Keratinocyte (primary cell): ENCODE data around the gene PTPRD. TPM values are rescaled to one million over a fixed set of nuclear protein-coding genes. Genes with fewer than 3 reads are reported as not detected.

Experiments
- DNase-seq: peaks from one replicate; pipeline ENCODE4 v3.0.0-alpha.2; 2011; ENCODE audit warnings: low read depth, missing footprints, low spot score
- FAIRE-seq: peaks from 2 replicates; lab custom pipeline; 2011; peaks lifted over from hg19 to GRCh38; lab: Jason Lieb, UNC
- H2AFZ ChIP-seq: 2 replicates; pipeline ENCODE4 v1.6.0; 2012; ENCODE audit warnings: low read length, control low read depth, inconsistent platforms; ENCODE audit not compliant: control insufficient read depth
- H3K27ac ChIP-seq: 2 replicates; pipeline ENCODE4 v1.5.1; 2011; ENCODE audit warnings: low read length; ENCODE audit not compliant: control insufficient read depth, insufficient read depth
- H3K27me3 ChIP-seq: 3 replicates; pipeline ENCODE4 v1.6.0; 2011; ENCODE audit warnings: low read length; ENCODE audit not compliant: control insufficient read depth, insufficient read depth; ENCODE audit errors: extremely low read depth
- H3K36me3 ChIP-seq, 2 experiments: 2 replicates in 1 of 2; 3 replicates in 1 of 2; pipeline ENCODE4 v1.5.1; 2011; ENCODE audit warnings: low read length in 2 of 2, mild to moderate bottlenecking in 1 of 2; ENCODE audit not compliant: control insufficient read depth in 2 of 2, insufficient read depth in 2 of 2; ENCODE audit errors: extremely low read depth in 1 of 2
- H3K4me1 ChIP-seq: 3 replicates; pipeline ENCODE4 v1.5.1; 2011; ENCODE audit warnings: low read length; ENCODE audit not compliant: control insufficient read depth, insufficient read depth; ENCODE audit errors: extremely low read depth
- H3K4me2 ChIP-seq: 3 replicates; pipeline ENCODE4 v1.6.0; 2011; ENCODE audit warnings: low read depth, low read length; ENCODE audit not compliant: control insufficient read depth, insufficient read depth; ENCODE audit errors: extremely low read depth
- H3K4me3 ChIP-seq, 3 experiments: fragments of 200-600 bp in 1 of 3; sonication (generic) in 1 of 3; 2 replicates in 2 of 3; 3 replicates in 1 of 3; pipeline ENCODE4 v1.5.1; 2011 to 2016; ENCODE audit warnings: low read length in 3 of 3, mild to moderate bottlenecking in 3 of 3, control low read depth in 2 of 3, inconsistent platforms in 1 of 3, low read depth in 1 of 3, mixed read lengths in 1 of 3, mixed run types in 1 of 3, moderate library complexity in 1 of 3; ENCODE audit not compliant: control insufficient read depth in 2 of 3, insufficient read depth in 2 of 3; ENCODE audit errors: extremely low read depth in 1 of 3
- H3K79me2 ChIP-seq: 2 replicates; pipeline ENCODE4 v1.6.0; 2012; ENCODE audit warnings: low read length; ENCODE audit not compliant: control insufficient read depth, insufficient read depth
- H3K9ac ChIP-seq: 3 replicates; pipeline ENCODE4 v1.6.0; 2011; ENCODE audit warnings: low read length; ENCODE audit not compliant: control insufficient read depth, insufficient read depth; ENCODE audit errors: extremely low read depth
- H3K9me1 ChIP-seq: 3 replicates; pipeline ENCODE4 v1.6.0; 2011; ENCODE audit warnings: low read length; ENCODE audit not compliant: control insufficient read depth, insufficient read depth; ENCODE audit errors: extremely low read depth
- H3K9me3 ChIP-seq: 2 replicates; pipeline ENCODE4 v1.5.1; 2012; ENCODE audit warnings: low read depth, low read length; ENCODE audit not compliant: control insufficient read depth
- H4K20me1 ChIP-seq: 3 replicates; pipeline ENCODE4 v1.6.0; 2011; ENCODE audit warnings: low read length; ENCODE audit not compliant: control insufficient read depth, insufficient read depth; ENCODE audit errors: extremely low read depth
- CTCF ChIP-seq, 3 experiments: IDR thresholded peaks in 1 of 3; conservative IDR thresholded peaks in 1 of 3; optimal IDR thresholded peaks in 1 of 3; 2 replicates in 2 of 3; 3 replicates in 1 of 3; pipeline versions ENCODE3 to v1.5.1; 2011; ENCODE audit warnings: low read length in 3 of 3, mild to moderate bottlenecking in 3 of 3, moderate library complexity in 2 of 3, control low read depth in 1 of 3, inconsistent platforms in 1 of 3; ENCODE audit not compliant: insufficient read depth in 2 of 3; ENCODE audit errors: extremely low read depth in 1 of 3
- EZH2 ChIP-seq: IDR thresholded peaks from one replicate; pipeline ENCODE4 v1.6.1; 2012; ENCODE audit warnings: inconsistent platforms, mild to moderate bottlenecking, low read length, moderate library complexity
- dilution Hi-C: fragments of 300-500 bp; cut with MboI; formaldehyde crosslinking; loops from one replicate; pipeline ENCODE4 v1.7.0; 2020; ENCODE audit warnings: low sequenced_read_pairs; ENCODE audit not compliant: extremely low pct_ligation_motif_present
- polyA plus RNA-seq, 5 experiments: library from polyadenylated mRNA; depleted of rRNA in 3 of 5; stranded (reverse) in 3 of 5; stranded (forward) in 1 of 5; unstranded in 1 of 5; fragments of >200 nt; gene quantifications; 1 replicate in 1 of 5; 2 replicates in 3 of 5; 3 replicates in 1 of 5; pipeline versions ENCODE4 v1.2.1 to v1.2.3, GENCODE V29; 2011 to 2012; ENCODE audit warnings: missing spikeins in 2 of 5, low read depth in 1 of 5, low replicate concordance in 1 of 5

Gene PTPRD
- polyA plus RNA-seq, 1 donor (not counting 4 experiments of a cell fraction or from before 2014, with no cell fraction given), result 0.10 TPM

- Histone ChIP-seq H3K36me3 (no peaks in the 10 kb centered on the region), H3K9me1 (no peaks in the 10 kb centered on the region), H3K4me2 (no peak overlapping the region), H3K4me1 (no peaks in the 10 kb centered on the region), H3K4me3 (no peak overlapping the region), H3K9me3 (no peaks in the 10 kb centered on the region), H3K79me2 (no peaks in the 10 kb centered on the region), H3K9ac (no peak overlapping the region), H4K20me1 (no peaks in the 10 kb centered on the region), H3K27me3 (no peaks in the 10 kb centered on the region), H3K27ac (no peak overlapping the region), H2AFZ (no peak overlapping the region)
- dilution Hi-C loops, result no loop called here
- TF ChIP-seq EZH2, result no peak
- TF ChIP-seq CTCF (optimal IDR thresholded peaks at IDR 0.05 in 1 of 3, IDR thresholded peaks at IDR 0.05 in 1 of 3, conservative IDR thresholded peaks at IDR 0.05 in 1 of 3; ENCODE audit: extremely low read depth in 1 of 3, insufficient read depth in 2 of 3, low read length in 3 of 3), result no peak
- FAIRE-seq, result no peak
- DNase-seq, result no peak
Measured at GRCh38 chr9:8351436-8351835, 2261.4 kb downstream of the PTPRD start.

GRCh38 chr9:8349901-8350300, 2262.9 kb downstream of the PTPRD start:
- Histone ChIP-seq H3K79me2 (no peaks in the 10 kb centered on the region), H3K27ac (no peak overlapping the region), H3K27me3 (no peaks in the 10 kb centered on the region), H2AFZ (no peak overlapping the region), H3K4me3 (no peak overlapping the region), H3K9ac (no peak overlapping the region), H3K36me3 (no peaks in the 10 kb centered on the region), H3K4me1 (no peaks in the 10 kb centered on the region), H3K4me2 (no peak overlapping the region), H3K9me3 (no peaks in the 10 kb centered on the region), H4K20me1 (no peaks in the 10 kb centered on the region), H3K9me1 (no peaks in the 10 kb centered on the region)
- FAIRE-seq (no peak), DNase-seq (no peak)
- dilution Hi-C loops, result no loop called here
- TF ChIP-seq EZH2 (no peak), CTCF (optimal IDR thresholded peaks at IDR 0.05 in 1 of 3, IDR thresholded peaks at IDR 0.05 in 1 of 3, conservative IDR thresholded peaks at IDR 0.05 in 1 of 3; ENCODE audit: extremely low read depth in 1 of 3, insufficient read depth in 2 of 3, low read length in 3 of 3) (no peak)
